HG03135 (cell line): ENCODE results near the gene ANKRD44.
A peak's percentile ranks its signal among the peaks of the same experiment; 100 is the strongest.

Experiments used
- ATAC-seq: cut with Tn5 transposase; IDR thresholded peaks from one replicate; pipeline ENCODE4 v1.9.1; 2021; ENCODE audit warnings: mild to moderate bottlenecking, moderate library complexity; ENCODE audit not compliant: unreplicated experiment

ANKRD44 gene

DNA sequence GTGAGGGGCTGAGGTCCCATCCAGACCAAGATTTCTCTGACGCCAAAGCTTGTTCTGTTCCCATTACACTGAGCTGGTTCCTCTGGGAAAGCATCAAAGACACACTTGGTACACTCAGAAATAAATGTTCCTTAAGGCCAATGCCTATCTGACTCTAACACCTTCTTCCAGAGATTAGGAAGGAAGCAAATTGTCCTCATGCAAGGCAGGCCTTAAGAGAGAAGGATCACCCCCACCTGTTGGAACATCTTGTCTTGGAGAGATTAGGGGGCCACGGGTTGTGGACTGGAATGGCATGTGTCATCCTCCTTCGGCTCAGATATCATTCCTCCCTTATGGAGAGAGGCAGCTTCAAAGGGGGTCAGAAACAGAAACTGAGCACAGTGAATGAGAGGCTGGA is 100.2 kb downstream of the ANKRD44 start:
- no peak for ATAC-seq

DNA sequence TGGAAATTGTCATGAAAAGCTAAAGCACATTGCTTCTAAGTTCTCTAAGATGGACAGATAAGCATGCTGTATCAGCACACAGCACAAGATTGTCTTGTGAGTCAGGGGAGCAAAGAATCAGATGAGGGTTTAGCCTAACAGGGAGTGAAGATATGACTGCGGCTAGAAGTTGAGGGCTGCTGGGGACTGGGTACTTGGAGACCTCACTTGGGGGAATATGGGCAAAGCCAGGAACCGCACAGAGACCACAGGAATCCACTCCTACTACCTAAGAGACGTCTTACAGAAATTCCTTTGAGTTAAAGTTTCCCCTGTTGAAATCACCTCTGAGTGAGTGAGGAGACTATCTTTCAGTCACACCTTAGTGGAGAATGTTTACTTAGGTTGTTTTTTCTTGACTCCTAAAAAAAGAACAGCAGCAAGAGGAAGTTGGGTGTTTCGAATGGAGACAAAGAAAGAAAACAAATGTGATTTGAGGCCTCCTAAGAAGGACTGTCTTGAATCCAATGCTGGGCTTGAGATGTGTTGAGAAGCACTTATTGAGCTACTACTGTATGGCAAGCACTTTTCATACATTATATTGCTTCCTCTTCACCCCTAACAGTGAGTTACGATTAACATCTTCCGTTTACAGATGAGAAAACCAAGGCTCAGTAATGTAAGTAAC is 100.7 kb downstream of the ANKRD44 start:
- ATAC-seq, result peak; percentile 33

DNA sequence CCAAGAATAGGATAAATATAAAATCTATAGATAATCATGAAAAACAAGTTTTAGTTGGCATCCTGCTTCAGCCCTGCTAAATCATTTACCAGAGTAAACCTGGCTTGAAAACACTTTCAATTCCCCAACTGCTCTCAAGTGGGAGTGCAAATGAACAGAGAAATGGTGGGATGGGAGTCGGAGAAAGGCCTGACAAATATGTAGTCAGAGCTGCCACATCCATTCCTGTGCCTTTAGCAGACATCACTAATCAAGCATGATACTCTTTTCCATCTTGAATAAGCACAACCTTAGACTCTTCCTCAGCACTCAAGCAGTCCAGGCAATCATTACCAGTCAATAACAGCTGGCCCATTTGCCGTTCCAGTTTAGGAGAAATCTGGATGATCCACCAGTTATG is 101.3 kb downstream of the ANKRD44 start:
- ATAC-seq, result no peak

DNA sequence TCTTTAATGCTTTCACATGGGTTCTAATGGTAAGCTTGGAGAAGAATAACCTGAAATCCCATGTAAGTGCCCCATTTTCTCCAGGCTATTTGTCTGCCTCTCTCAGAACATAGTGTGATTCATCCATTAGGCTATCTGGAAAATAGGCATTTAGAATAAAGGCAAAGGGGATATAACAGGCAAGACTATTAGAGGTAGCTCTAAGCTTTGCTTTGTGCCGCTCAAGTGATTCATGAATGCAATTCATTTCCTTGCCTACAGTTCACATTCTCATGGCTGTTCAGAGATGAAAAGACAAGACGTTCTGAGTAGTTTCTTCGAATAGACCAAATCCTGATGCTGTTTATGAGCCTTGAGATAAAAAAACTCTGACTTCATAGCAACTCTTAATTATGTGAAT is 101.7 kb downstream of the ANKRD44 start:
- no peak for ATAC-seq

DNA sequence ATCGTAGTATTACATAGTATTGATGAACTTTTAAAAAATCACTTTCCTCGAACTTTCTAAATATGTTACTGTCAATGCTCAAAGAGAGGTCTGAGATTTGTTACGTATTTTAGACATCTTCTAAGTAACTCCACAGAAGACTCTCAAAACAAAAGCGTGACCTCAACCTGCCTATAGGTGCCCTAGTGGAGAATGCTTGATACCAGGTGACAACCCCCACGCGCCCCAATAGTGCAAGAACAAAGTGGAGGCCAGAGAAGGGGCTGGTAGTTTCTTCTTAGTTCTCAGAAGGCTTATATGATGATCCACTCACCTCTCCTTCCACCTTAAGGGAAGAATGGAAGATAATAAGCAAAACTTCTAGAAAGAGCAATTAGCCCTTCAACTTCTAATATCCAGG is 102.6 kb downstream of the ANKRD44 start:
- no peak for ATAC-seq

DNA sequence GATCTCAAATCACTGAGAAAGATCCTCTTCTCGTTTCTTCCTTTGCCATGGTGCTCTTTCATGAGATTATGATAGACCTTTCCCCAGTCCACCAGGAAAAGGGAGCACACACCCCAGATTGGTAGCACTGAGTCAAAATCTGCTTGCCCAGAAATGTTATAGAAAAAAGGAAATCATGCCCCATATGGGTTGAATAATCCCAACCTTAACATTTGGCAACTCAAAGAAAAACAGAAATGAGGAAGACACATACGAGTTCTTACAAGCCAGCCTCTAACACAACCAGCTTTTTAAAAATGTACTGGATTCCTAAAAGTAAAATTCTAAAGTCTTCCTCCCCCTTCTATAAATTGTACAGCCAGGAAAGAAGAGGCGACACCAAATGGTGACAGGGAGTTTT is 103.0 kb downstream of the ANKRD44 start:
- no peak for ATAC-seq

DNA sequence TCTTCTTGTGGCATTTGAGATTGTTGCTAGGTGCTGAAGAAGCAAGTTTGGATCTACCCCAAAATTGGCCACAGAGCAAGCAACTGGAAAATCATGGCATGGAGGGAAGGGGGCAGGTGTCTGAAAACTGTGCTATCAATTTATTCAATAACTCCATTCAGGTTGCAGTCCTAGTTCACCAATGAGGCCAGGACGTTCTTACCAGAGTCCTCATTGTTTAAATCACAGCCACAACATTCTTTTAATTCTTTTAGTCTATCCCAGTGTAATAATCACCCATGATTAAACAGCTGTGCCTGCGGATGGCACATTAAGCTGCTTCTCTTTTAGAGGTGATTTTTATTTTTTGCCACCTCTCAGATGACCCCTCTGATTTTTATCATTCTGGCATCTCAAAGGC is 103.5 kb downstream of the ANKRD44 start:
- ATAC-seq, result no peak

DNA sequence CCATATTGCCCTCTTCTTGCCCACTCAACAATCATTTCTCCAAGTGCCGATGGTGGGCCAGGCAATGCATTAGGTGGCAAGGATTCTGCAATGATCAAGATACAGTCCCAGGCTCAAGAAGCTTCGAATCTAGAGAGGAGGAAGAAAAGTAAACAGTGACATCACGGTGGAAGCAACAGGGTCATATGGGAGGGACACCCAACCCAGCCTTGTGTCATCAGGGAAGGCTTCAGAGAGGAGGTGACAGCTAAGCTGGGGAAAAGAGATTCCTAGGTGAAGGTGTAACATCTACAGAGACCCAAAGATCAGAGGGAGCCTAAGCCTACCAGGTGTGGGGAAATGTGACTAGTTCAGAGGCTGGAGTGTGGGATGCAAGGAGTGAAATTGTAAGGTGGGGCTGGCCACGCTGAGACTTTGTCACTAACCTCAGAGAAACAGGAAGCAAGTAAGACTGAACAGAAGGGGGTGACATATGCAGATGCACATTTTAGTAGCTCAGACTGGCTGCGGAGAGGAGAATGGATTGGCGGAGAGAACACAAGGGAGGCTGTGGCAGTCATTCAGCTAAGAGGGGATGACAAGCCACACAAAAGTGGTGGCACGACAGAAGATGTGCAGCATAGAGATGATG is 104.9 kb downstream of the ANKRD44 start:
- peak; percentile 74 for ATAC-seq

DNA sequence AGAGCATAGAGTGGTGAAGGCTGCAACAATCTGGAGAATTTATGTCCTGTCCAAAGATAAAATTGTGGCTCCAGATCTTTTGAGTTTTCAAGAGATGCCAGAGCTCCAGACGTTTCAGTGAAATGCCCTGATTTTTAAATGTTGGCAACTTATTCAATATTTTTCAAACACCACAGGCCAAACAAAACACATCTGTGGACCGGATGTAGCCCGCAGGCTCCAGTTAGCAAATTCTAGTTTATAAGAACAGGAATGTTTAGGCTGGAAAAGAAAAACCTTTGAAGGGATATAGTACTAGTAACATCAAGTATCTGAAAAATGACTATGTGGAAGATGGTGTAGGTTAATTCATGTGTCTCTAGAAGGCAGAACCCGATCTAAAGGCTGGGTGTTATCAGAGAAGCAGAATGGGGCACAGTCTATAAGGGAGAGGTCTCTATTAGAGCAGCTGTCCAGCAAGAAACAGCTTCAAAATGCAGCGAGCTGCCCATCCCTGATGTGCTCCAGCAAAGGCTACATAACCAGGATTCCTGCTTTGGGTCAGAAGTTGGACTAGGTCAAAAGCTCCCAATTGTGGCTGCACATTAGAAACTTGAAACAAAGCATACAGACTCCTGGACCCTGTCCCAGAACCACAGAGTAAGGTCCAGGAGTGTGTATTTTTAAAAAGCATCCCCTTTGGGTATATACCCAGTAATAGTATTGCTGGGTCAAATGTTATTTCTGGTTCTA is 105.9 kb downstream of the ANKRD44 start:
- no peak for ATAC-seq

DNA sequence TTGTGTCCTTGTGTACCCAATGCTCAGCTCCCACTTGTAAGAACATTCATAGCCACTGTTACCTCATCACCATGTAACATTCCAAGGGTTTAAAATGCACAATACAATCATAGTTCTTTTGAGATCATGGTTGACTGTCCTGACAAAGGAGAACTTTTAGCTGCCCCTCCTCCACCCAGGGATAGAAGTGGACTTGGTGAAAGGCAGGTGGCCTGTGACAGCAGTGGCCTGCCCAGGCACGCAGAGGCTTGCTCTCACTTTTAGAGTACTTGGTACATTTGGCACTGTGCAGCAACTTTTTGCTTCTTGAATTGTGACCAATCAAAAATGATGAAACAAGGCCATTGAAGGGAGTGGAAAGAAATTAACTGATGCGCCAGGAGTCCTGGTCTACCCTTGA is 108.7 kb downstream of the ANKRD44 start:
- ATAC-seq, result no peak

DNA sequence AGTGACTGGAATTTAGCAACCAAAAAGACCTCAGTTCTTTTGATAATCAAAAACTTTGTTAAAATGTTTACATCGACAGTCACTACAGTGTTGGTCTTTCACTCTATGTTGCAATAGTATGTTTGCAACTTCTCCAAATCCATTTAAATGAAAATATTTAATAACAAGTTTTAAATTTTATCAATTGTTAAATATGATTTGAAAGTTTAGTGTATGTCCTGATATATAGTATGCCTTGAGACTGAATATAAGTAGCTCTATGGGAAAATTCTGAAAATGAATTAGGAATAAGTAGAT is 109.9 kb downstream of the ANKRD44 start:
- ATAC-seq, result no peak

DNA sequence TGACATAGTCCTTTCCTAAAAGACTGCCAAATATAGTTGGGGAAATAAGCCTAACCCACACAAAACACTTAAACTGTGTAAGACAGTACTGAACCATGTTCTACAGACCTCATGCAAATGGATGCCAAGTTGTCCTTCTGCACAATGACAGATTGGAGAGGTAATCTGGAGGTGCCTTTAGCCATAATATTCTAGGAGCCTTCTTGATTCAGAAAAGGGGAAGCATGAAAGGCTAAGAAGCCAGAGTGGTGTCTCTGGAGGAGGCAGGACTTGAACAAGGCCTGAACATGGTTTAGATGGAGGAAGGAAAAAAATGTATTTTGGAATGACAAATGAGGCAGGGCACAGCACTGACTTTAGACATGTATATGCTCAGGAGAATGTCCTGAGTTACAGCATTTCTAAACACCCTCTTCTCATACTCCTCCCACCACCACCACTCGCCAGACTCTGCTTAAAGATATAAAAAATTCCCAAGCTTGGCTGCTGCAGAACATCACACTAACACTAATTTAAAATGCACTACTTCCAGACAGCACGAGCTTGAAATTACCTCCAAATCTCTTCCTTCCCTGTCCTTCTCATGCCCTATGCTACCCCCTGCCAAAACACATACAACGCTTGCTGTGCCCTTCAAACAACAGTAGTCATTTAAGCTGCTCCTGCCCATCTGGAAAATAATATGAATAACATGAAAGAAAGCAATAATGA is 110.4 kb downstream of the ANKRD44 start:
- no peak for ATAC-seq

DNA sequence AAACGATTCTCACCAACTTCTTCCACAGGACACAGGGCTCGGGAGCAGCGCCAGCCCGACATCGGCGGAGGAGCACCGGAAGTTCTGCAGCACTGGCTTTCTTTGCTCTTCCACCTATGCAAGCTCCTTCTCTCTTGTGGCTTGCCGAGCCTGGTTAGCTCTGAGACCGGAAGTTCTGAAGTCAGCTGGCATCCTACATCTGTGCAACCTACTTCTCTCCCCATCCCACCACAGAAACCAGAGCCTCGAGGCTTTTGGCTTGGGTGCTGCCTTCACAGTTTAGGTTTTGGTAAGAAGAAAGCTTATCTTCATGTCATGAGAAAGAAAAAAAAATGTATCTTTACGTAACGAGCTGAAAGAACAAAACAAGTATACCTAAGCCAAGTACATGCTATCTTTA is 111.7 kb downstream of the ANKRD44 start:
- peak; percentile 98 for ATAC-seq

DNA sequence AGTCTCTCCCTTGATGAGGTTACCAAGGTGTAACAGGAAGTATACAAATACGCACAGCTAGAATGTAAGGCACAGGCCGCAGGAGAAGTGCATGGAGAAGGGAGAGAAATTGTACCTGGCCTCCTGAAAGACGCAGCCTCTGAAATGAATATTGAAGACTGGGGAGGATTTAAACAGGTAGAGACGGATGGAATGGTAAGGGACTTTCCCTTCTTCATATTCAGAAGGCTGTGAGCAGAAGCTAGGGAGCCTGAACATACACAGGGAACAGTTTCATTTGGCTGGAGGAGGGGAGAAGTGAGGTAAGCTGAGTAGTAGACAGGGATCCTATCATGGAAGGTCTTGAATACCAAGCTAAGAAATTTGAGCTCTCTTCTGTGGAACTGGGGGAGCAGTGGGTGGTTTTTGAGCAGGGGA is 112.7 kb downstream of the ANKRD44 start:
- ATAC-seq, result no peak

DNA sequence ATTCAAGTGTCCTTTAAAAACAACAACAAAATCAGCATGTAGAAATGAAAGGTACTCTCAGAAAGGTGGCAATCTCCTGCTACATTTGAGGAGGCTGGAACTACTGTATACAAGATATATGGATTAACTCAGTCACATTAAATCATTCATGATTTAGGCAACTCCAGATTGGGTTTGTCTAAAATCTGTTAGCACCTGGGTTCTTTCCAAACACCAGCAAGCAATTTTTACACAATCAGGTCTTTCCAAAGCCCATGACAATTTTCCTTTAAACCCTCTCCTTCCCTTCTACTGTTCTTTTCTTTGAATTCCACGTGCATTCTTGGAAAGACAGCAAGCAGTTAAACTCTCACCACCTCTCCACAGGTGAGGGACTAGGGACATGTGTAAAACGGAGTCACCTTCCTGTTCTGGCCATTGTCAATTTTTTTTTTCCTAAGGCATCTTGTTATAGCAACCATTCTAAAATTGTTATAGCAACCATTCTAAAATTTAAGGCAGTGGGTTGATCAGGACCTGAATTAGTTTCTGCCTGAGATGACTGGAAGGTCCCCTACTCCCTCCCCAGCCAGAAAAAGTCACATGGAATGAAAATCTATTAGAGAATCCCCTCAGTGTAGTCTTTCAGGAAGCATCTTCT is 113.9 kb downstream of the ANKRD44 start:
- ATAC-seq, result no peak

DNA sequence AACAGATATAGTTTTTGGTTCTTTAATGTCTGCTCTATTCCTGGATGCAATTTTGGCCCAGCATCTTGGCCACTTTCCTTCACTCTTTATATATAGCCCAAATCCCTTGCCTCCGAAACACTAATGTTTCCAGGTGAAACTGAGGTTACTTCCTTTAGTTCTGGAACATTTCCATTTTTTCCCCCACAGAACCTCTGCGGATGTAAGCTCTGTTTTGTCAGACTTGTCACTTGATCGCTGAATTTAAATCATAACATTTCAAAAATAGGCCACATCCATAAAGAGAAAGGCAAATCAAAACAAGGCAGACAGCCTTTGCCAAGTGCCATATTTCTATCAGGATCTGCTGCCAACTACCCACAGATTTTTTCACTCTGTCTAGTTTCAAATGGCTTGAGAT is 115.1 kb downstream of the ANKRD44 start:
- ATAC-seq, result no peak

DNA sequence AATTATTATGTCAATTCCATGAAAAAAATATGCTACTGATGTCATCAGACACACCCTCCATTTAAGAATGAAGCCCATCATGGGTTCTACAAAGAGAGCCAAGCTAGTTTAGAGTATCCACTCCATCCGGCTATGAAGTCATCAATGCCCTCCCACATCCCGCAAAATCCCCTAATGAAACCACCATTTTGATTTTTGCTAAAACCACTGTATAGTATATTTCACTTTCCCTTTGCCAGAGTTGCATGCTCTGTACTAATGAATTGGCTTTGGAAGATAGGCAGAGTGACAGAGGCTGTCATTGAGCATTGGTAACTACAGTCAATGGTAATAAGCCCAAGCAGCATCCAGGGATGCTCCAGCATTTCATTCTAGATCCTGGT is 118.6 kb downstream of the ANKRD44 start:
- peak; percentile 80 for ATAC-seq

DNA sequence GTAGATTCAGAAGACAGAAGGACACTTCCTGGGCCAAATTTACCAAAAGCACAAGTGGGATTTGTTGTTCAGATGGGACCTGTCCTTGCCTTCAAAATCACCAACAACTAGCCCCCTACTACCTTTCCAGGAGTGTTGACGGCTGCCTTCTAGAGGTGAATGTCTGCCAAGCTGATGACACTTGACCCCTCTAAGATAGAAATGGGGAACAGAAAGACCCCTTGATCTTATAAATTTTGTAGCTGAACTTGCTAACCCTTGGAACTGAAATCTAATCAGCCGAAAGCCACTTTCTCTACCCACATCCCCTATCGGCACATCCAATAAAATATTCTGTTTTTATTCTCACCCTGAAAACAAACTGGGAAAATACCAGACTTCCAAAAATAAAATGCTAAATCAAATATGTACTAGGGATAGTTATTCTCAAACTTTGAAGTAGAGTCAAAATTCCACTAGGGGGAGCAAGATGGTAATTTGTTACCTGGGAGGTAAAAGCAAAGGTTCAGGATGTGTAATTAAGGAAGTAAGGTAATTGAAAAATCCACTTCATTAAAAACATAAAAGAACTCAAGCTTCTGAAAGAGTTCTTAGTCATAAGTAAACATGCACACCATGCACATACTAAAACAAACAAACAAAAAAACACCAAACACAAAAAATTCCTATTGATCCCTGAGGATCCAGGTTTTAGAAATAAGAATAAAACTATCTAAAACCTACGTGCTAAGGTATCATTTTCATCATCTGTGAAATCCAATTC is 119.2 kb downstream of the ANKRD44 start:
- ATAC-seq, result no peak

DNA sequence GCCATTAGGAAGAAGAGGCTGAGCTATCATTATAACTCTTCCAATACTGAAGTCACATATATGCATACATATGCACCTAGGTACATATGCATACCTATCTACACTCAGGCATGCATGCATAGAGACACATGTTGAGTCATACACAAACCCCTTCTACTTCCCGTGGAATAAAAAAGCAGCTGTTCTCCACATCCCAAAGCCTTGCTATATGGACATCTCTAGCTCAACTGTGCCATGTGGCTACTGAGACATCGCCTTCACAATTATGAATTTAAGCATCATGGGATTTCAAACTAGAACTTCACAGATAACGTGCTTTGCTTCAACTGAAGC is 120.5 kb downstream of the ANKRD44 start:
- ATAC-seq, result no peak

DNA sequence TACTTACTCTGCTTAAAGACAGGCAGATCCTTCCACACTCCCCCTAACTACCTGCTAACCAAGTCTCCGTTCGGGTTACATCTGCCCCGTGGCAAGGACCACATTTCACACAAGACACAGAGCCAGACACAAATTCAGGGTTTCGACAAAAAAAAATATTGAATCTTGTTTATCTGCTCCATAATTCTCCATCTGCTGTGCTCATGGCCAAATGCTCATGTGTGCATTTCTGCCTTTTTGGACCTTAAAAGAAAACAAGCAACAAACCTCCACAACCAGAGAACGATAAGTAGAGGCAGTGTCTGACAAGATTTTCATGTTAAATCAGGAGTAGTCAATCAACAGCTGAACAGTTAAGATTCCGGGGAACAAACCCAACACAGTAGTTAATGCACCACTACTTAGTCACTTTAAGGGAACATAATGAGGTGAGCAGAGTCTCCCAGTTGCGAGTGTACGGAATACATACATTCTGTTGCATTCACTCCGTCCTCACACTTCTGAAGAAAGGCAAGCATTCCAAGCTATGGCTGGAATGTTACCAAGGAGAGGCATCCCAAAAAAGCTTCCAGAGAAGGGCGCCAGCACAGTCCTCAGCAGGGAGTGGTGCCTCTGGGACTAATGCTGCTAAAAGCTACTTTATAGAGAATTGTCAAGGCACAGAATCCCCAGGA is 121.0 kb downstream of the ANKRD44 start:
- ATAC-seq, result no peak
